ENCODE results near the gene INTS1. TPM values are rescaled to one million over a fixed set of nuclear protein-coding genes. Genes with fewer than 3 reads are reported as not detected.
A peak's percentile ranks its signal among the peaks of the same experiment; 100 is the strongest.

Gene INTS1
- total RNA-seq, 4 donors from 2014 or later, result 45.7 to 96.5 (median 75.8) TPM

- Histone ChIP-seq H3K27me3 (no peaks in the 10 kb centered on the region), H3K4me1 (peaks cover 53% of the 10 kb centered on the region), H3K9me3 (no peaks in the 10 kb centered on the region), H3K36me3 (peaks cover 46% of the 10 kb centered on the region), H3K4me3 (no peak overlapping the region), H3K27ac (no peak overlapping the region)
- TF ChIP-seq POLR2AphosphoS5 (IDR thresholded peaks at IDR 0.05), result no peak
- no peak for TF ChIP-seq EP300 (IDR thresholded peaks at IDR 0.05)
- TF ChIP-seq CTCF (IDR thresholded peaks at IDR 0.05), result no peak
- TF ChIP-seq POLR2A (IDR thresholded peaks at IDR 0.05), result no peak
- WGBS, result 98% methylated on average over 34 of the region's 73 CpGs
- peak in 1 of 2 donors; percentile 64 for DNase-seq (ENCODE audit: low spot score in 2 of 2)
These were observed 35.9 kb upstream of the INTS1 start for GRCh38 chr7:1539882-1540775.

- no peaks in the 10 kb centered on the region for H3K27me3 ChIP-seq
- 80% methylated on average over 1 of the region's 36 CpGs for WGBS
- TF ChIP-seq EP300 (IDR thresholded peaks at IDR 0.05) (no peak), CTCF (IDR thresholded peaks at IDR 0.05) (no peak), POLR2AphosphoS5 (IDR thresholded peaks at IDR 0.05) (no peak), POLR2A (IDR thresholded peaks at IDR 0.05) (no peak)
- H3K4me1 ChIP-seq, result peaks cover 54% of the 10 kb centered on the region
- DNase-seq (ENCODE audit: low spot score in 2 of 2), result peak in 1 of 2 donors; percentile 61
- H3K9me3 ChIP-seq, result no peaks in the 10 kb centered on the region
- H3K4me3 ChIP-seq, result no peak overlapping the region
- H3K27ac ChIP-seq, result peak overlapping the region; percentile 92
- H3K36me3 ChIP-seq, result peaks cover 46% of the 10 kb centered on the region
These were observed 35.1 kb upstream of the INTS1 start for GRCh38 chr7:1539181-1539881.

- TF ChIP-seq CTCF (IDR thresholded peaks at IDR 0.05), result no peak
- Histone ChIP-seq H3K9me3 (no peaks in the 10 kb centered on the region), H3K27me3 (no peaks in the 10 kb centered on the region), H3K27ac (peak overlapping the region; percentile 92), H3K4me3 (peak overlapping the region; percentile 56), H3K36me3 (peaks cover 46% of the 10 kb centered on the region), H3K4me1 (peaks cover 54% of the 10 kb centered on the region)
- DNase-seq (ENCODE audit: low spot score in 2 of 2), result peak in 1 of 2 donors; percentile 77
- WGBS, result no CpG with 5 or more reads among the region's 25 CpGs
These were observed 34.5 kb upstream of the INTS1 start for GRCh38 chr7:1538544-1539180.

GRCh38 chr7:1537535-1538412 lies 33.6 kb upstream of the INTS1 start:
- no peaks in the 10 kb centered on the region for H3K9me3 ChIP-seq
- peak; percentile 94 for DNase-seq (ENCODE audit: low spot score in 2 of 2)
- peaks cover 59% of the 10 kb centered on the region for H3K4me1 ChIP-seq
- WGBS, result 23% methylated on average over 4 of the region's 56 CpGs
- H3K27me3 ChIP-seq, result no peaks in the 10 kb centered on the region
- peak overlapping the region; percentile 56 for H3K4me3 ChIP-seq
- H3K36me3 ChIP-seq, result peaks cover 44% of the 10 kb centered on the region
- TF ChIP-seq CTCF (IDR thresholded peaks at IDR 0.05) (no peak), POLR2A (IDR thresholded peaks at IDR 0.05) (peak in 1 of 2 donors; percentile 8), POLR2AphosphoS5 (IDR thresholded peaks at IDR 0.05) (peak; percentile 24 to 71 (median 39))
- H3K27ac ChIP-seq, result peak overlapping the region; percentile 92
